Loucy (cell line): ENCODE measurements around the gene CTTNBP2.

ENCODE experiments used
- H2AFZ ChIP-seq: fragments of 200-600 bp; sonication (generic); 2 replicates; pipeline ENCODE4 v1.6.0; 2016; ENCODE audit warnings: antibody characterized with exemption, mild to moderate bottlenecking, low read length, moderate library complexity
- H3F3A ChIP-seq: fragments of 200-600 bp; 2 replicates; pipeline ENCODE4 v1.6.0; 2016; ENCODE audit warnings: antibody characterized with exemption, low read depth, mild to moderate bottlenecking
- H3K27me3 ChIP-seq: fragments of 200-600 bp; sonication (generic); 2 replicates; pipeline ENCODE4 v1.6.1; 2014; ENCODE audit warnings: low read length, mild to moderate bottlenecking; ENCODE audit not compliant: insufficient read depth, poor library complexity, severe bottlenecking
- H3K36me3 ChIP-seq: fragments of 200-600 bp; sonication (generic); 2 replicates; pipeline ENCODE4 v1.6.1; 2016; ENCODE audit warnings: low read length; ENCODE audit not compliant: insufficient read depth
- H3K4me1 ChIP-seq: fragments of 200-600 bp; sonication (generic); 2 replicates; pipeline ENCODE4 v1.5.1; 2014; ENCODE audit warnings: low read length, mild to moderate bottlenecking; ENCODE audit not compliant: insufficient read depth, poor library complexity, severe bottlenecking
- H3K4me2 ChIP-seq: fragments of 200-600 bp; sonication (generic); 2 replicates; pipeline ENCODE4 v1.6.0; 2014; ENCODE audit warnings: antibody characterized with exemption, low read length, low read depth, mild to moderate bottlenecking; ENCODE audit not compliant: poor library complexity, severe bottlenecking
- H3K4me3 ChIP-seq: fragments of 200-600 bp; sonication (generic); 2 replicates; pipeline ENCODE4 v1.5.1; 2014; ENCODE audit warnings: low read length, mild to moderate bottlenecking, mixed read lengths; ENCODE audit not compliant: poor library complexity, severe bottlenecking
- H3K79me2 ChIP-seq: fragments of 200-600 bp; sonication (generic); 2 replicates; pipeline ENCODE4 v1.6.1; 2014; ENCODE audit warnings: low read length; ENCODE audit not compliant: insufficient read depth
- H3K9ac ChIP-seq: fragments of 200-600 bp; sonication (generic); 2 replicates; pipeline ENCODE4 v1.6.0; 2014; ENCODE audit warnings: mild to moderate bottlenecking, low read depth, low read length, moderate library complexity; ENCODE audit not compliant: poor library complexity, severe bottlenecking
- H3K9me2 ChIP-seq: fragments of 200-600 bp; sonication (generic); replicated peaks from 2 replicates; pipeline ENCODE4 v1.6.1; 2016; ENCODE audit warnings: low read depth, low read length, mixed read lengths
- H3K9me3 ChIP-seq: fragments of 200-600 bp; sonication (generic); 2 replicates; pipeline ENCODE4 v1.6.1; 2014; ENCODE audit warnings: mild to moderate bottlenecking, antibody characterized with exemption, low read length, low read depth; ENCODE audit not compliant: insufficient read depth
- H4K20me1 ChIP-seq: fragments of 200-600 bp; sonication (generic); 2 replicates; pipeline ENCODE4 v1.6.0; 2014; ENCODE audit warnings: antibody characterized with exemption, low read length, mild to moderate bottlenecking; ENCODE audit not compliant: insufficient read depth, poor library complexity, severe bottlenecking
- CTCF ChIP-seq: fragments of 200-600 bp; sonication (generic); conservative IDR thresholded peaks from 2 replicates; pipeline ENCODE4 v1.5.1; 2014; ENCODE audit warnings: mild to moderate bottlenecking, antibody characterized with exemption, low read length
- EZH2phosphoT487 ChIP-seq: fragments of 200-600 bp; IDR thresholded peaks from 2 replicates; pipeline ENCODE4 v1.6.1; 2018; ENCODE audit warnings: antibody characterized with exemption, mild to moderate bottlenecking, moderate library complexity, borderline replicate concordance

CTTNBP2 gene

GRCh38 chr7:117875566-117875965, 2.3 kb upstream of the CTTNBP2 start:
- Histone ChIP-seq H3K36me3 (no peaks in the 10 kb centered on the region), H3K27me3 (no peaks in the 10 kb centered on the region), H4K20me1 (no peaks in the 10 kb centered on the region), H3K9ac (no peak overlapping the region), H3K9me3 (no peaks in the 10 kb centered on the region), H3K4me3 (no peak overlapping the region), H3K79me2 (no peaks in the 10 kb centered on the region), H3K4me1 (no peaks in the 10 kb centered on the region), H2AFZ (no peak overlapping the region), H3K9me2 (no peaks in the 10 kb centered on the region), H3K4me2 (no peak overlapping the region), H3F3A (no peaks in the 10 kb centered on the region)
- no peak for TF ChIP-seq EZH2phosphoT487
- no peak for TF ChIP-seq CTCF

DNA sequence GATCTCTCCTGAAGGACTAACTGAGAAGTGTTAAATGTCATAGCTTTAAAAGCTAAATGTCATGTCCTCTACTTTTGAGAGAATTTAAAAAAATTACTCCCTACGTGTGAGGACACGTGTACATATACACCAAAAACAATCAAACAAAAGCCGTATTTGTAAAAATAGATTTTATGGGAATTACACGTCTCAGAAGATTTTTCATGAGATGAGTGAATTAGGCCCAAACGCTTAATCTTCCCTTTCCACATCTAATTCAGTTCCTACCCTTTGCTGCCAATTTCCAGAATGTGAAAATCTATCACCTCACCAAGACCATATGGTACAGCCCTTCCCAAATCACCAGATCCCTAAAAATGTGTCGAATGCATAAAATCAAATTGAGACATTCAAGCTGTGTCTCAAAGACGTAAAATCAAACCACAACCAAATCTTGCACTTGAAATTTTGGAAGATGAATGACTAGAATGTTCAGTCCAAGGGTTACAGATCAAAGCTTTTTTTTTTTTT, 1.0 kb upstream of the CTTNBP2 start:
- no peaks in the 10 kb centered on the region for H3K9me3 ChIP-seq
- H3K36me3 ChIP-seq = no peaks in the 10 kb centered on the region
- H3K79me2 ChIP-seq = no peaks in the 10 kb centered on the region
- H3K9me2 ChIP-seq = no peaks in the 10 kb centered on the region
- H4K20me1 ChIP-seq = no peaks in the 10 kb centered on the region
- H3K4me3 ChIP-seq = no peak overlapping the region
- no peak overlapping the region for H3K9ac ChIP-seq
- H3K27me3 ChIP-seq = no peaks in the 10 kb centered on the region
- no peaks in the 10 kb centered on the region for H3K4me1 ChIP-seq
- no peak overlapping the region for H2AFZ ChIP-seq
- TF ChIP-seq CTCF (no peak), EZH2phosphoT487 (no peak)
- H3K4me2 ChIP-seq = no peak overlapping the region
- no peaks in the 10 kb centered on the region for H3F3A ChIP-seq

DNA sequence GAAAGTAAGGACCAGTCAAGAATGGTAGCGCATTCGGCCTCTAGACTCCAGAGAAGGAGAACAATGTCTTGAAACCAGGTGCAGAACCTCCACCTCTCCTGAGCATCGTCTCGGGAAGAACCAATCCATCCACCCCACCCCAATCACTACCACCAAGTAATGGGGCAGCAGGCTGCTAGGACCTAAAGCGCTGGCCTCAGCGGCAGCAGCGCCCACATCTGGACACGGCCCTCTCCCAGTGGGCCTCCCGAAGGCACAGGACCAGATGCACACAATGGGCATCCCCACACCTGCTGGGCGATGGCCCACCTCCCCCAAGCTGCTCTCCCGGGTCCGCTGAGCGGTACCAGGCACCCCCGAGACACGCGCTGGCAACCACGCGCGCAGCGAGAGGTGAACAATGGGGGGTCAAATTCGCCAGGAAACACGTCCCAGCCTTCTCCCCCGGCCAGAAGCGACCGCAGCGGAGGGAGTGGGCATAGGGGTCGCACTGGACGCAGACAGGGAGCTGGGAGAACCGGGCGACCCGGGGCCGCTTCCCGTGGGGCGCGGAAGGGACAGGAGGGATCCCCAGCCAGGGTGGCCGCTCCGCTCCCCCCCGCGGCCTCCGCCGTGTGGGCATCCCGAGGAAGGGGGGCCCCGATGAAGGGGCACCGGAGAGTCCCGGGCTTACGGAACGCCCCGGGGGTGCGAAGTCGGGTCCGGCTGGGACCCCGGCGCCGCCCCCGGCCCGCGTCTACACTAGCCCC, 506 bp downstream of the CTTNBP2 start:
- no peak overlapping the region for H2AFZ ChIP-seq
- H3K9me3 ChIP-seq = no peaks in the 10 kb centered on the region
- H3K4me2 ChIP-seq = no peak overlapping the region
- TF ChIP-seq CTCF (no peak), EZH2phosphoT487 (no peak)
- H3K36me3 ChIP-seq = no peaks in the 10 kb centered on the region
- H3K4me3 ChIP-seq = no peak overlapping the region
- no peaks in the 10 kb centered on the region for H3F3A ChIP-seq
- no peaks in the 10 kb centered on the region for H3K4me1 ChIP-seq
- no peaks in the 10 kb centered on the region for H3K9me2 ChIP-seq
- H3K79me2 ChIP-seq = no peaks in the 10 kb centered on the region
- no peak overlapping the region for H3K9ac ChIP-seq
- H3K27me3 ChIP-seq = no peaks in the 10 kb centered on the region
- H4K20me1 ChIP-seq = no peaks in the 10 kb centered on the region
